Medulla oblongata (tissue), 1 donor: ENCODE data around the gene NRG2.
A peak's percentile ranks its signal among the peaks of the same experiment; 100 is the strongest.

Source experiments
- DNase-seq: peaks from one replicate; pipeline ENCODE4 v3.0.0-alpha.2; 2015; ENCODE audit errors: extremely low spot score

The NRG2 gene

GRCh38 chr5:140042643-140043507 lies at the start of gene NRG2:
TSS of gene NRG2 (minus strand) at chr5:140043299.
- peak; percentile 81 for DNase-seq

GRCh38 chr5:140090251-140090650 lies 47.2 kb upstream of the NRG2 start:
- no peak for DNase-seq

- DNase-seq: peak; percentile 15
These were observed 41.4 kb upstream of the NRG2 start for GRCh38 chr5:140084541-140084940.

- DNase-seq: no peak
These were observed 40.6 kb upstream of the NRG2 start for GRCh38 chr5:140083650-140084049.

GRCh38 chr5:140083120-140083519 lies 40.0 kb upstream of the NRG2 start:
- no peak for DNase-seq

- DNase-seq: no peak
These were observed 33.7 kb upstream of the NRG2 start for GRCh38 chr5:140076788-140077187.

- DNase-seq: no peak
These were observed 33.0 kb upstream of the NRG2 start for GRCh38 chr5:140076142-140076541.

GRCh38 chr5:140075371-140075770 lies 32.3 kb upstream of the NRG2 start:
- DNase-seq: no peak

- DNase-seq: peak; percentile 45
These were observed 30.2 kb upstream of the NRG2 start for GRCh38 chr5:140073296-140073695.

- DNase-seq: peak; percentile 12
These were observed 29.7 kb upstream of the NRG2 start for GRCh38 chr5:140072812-140073211.

- no peak for DNase-seq
These were observed 17.7 kb upstream of the NRG2 start for GRCh38 chr5:140060816-140061215.

- DNase-seq: no peak
These were observed 15.3 kb upstream of the NRG2 start for GRCh38 chr5:140058212-140058932.

- no peak for DNase-seq
These were observed 13.8 kb upstream of the NRG2 start for GRCh38 chr5:140056880-140057279.

- no peak for DNase-seq
These were observed 12.1 kb upstream of the NRG2 start for GRCh38 chr5:140055152-140055551.

GRCh38 chr5:140054086-140054689 lies 11.1 kb upstream of the NRG2 start:
- no peak for DNase-seq

GRCh38 chr5:140051950-140052349 lies 8.9 kb upstream of the NRG2 start:
- DNase-seq: no peak

- no peak for DNase-seq
These were observed 6.6 kb upstream of the NRG2 start for GRCh38 chr5:140049713-140050112.

- DNase-seq: no peak
These were observed 6.1 kb upstream of the NRG2 start for GRCh38 chr5:140049205-140049604.

- DNase-seq: no peak
These were observed 942 bp upstream of the NRG2 start for GRCh38 chr5:140044041-140044440.

GRCh38 chr5:140043508-140043872 lies 391 bp upstream of the NRG2 start:
- DNase-seq: peak; percentile 41

- peak; percentile 25 for DNase-seq
These were observed 781 bp downstream of the NRG2 start for GRCh38 chr5:140042393-140042642.

- peak; percentile 80 for DNase-seq
These were observed 1.4 kb downstream of the NRG2 start for GRCh38 chr5:140041492-140042392.
